ENCODE data around the gene CMBL.

GRCh38 chr5:10308844-10309243, 1.1 kb upstream of the CMBL start:
- TF ChIP-seq CTCF (IDR thresholded peaks at IDR 0.05) (no peak), POLR2A (IDR thresholded peaks at IDR 0.05) (no peak)

Measured in thyroid gland (tissue), 4 donors.